Measurements from ENCODE around the gene OCA2.
"Not testable (repeated sequence)": the region's sequence is repeated elsewhere in the genome, so short reads cannot be mapped to it uniquely, and the experiment has no call there.

The OCA2 gene

GRCh38 chr15:28098766-28099554 is at the start of gene OCA2:
OCA2 (minus strand) TSS chr15:28099315; CDS start chr15:28081874, 17,441 bp downstream.
- peak; percentile 50 to 53 for DNase-seq (ENCODE audit: low read depth in 2 of 2)

DNA sequence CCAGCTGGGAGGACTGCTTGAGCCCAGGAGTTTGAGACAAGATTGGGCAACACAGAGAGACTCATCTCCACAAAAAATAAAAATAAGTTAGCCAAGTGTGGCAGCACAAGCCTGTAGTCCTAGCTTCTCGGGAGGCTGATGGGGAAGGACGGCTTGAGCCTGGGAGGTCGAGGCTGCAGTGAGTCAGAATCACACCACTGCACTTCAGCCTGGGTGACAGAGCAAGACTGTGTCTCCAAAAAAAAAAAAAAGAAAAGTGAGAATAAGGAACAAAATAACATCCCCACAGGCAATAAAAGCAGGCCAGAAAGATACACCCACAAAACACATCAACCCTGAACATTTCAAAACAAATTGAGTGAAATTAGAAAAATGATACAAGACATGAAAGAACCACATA is 48.7 kb upstream of the OCA2 start:
- no peak for DNase-seq (ENCODE audit: low read depth in 2 of 2)

DNA sequence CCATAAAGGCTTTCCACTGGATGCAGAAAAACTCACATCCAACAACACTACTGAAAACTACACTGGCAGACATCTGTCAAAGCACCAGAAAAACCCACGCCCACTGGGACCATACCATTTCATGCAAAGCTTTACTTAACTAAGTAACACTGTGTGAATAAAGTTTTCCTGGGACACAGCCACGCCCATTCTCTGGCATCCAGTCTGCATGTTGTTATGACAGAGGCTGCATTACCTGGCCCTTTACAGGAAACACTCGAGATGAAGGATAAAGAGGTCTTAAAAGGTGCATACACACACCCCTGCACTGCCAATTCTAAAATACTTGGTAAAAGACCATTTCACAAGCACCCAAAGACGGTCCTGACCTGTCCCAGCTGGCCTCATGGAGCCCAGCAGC is 46.3 kb upstream of the OCA2 start:
- DNase-seq (ENCODE audit: low read depth in 2 of 2), result not testable (repeated sequence)

DNA sequence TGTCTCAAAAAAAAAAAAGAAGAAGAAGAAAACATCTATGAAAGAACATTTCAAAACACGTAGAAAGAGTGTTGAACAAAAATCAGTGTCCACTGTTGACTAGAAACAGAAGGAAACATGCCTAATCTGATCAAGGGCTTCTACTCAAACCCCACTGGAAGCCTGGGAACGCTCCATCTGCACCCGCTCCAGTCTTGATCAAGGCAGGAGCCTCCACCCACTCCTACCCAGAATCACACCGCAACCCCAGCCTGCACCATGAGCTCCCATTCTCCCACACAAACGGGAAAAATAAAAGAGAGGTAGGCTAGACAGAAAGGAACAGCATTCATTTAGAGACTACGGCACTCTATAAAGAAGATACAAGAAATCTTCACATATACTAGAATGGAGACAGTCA is 40.9 kb upstream of the OCA2 start:
- DNase-seq (ENCODE audit: low read depth in 2 of 2), result no peak

- not testable (repeated sequence) for DNase-seq (ENCODE audit: low read depth in 2 of 2)
Observed at GRCh38 chr15:28137408-28138039, 38.4 kb upstream of the OCA2 start.

DNA sequence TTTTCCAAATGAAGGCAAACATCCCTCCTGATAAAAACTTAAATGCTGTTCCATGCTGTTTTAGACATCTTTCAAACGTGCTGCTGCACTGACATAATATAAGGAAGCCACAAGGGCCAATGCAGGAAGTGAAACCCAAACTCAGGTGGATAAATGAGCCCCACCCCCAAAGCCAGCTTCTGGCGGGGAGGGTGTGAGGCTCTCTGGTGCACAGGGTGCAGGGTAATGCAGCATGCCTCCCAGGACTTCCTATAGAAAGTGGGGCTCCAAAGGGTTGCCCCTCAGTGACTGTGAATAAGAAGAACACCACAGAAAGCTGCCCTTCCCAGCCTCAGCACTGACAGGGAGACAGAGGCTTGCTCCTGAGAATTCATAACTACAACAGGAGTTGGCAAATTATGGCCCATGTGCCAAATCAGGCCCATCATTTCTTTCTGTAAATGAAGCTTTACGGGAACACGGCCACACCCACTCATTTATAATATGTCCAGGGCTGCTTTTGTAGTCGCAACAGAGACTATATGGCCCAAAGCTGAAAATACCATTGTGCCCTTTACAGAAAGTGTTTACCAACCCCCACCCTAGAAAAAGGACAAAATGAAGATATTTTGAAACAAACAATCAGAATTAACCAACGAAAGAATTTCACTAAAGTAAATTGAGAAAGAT is 37.3 kb upstream of the OCA2 start:
- not testable (repeated sequence) for DNase-seq (ENCODE audit: low read depth in 2 of 2)

DNA sequence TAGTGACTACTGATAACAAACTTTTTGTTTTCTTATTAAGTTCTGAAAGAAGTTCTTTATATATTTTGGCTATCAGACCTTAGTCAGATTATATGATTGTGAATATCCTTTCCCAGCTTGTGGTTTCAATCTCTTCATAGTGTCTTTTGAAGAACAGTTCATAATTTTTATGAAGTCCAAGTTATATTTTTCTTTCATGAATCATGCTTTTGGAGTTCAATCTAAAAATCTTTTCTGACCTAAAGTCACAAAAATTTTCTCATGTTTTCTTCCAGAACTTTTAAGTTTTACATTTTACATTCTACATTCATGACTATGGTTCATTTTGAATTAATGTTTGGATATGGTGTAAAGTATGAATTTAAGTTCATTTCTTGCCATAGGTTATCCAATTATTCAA is 34.2 kb upstream of the OCA2 start:
- no peak for DNase-seq (ENCODE audit: low read depth in 2 of 2)

DNA sequence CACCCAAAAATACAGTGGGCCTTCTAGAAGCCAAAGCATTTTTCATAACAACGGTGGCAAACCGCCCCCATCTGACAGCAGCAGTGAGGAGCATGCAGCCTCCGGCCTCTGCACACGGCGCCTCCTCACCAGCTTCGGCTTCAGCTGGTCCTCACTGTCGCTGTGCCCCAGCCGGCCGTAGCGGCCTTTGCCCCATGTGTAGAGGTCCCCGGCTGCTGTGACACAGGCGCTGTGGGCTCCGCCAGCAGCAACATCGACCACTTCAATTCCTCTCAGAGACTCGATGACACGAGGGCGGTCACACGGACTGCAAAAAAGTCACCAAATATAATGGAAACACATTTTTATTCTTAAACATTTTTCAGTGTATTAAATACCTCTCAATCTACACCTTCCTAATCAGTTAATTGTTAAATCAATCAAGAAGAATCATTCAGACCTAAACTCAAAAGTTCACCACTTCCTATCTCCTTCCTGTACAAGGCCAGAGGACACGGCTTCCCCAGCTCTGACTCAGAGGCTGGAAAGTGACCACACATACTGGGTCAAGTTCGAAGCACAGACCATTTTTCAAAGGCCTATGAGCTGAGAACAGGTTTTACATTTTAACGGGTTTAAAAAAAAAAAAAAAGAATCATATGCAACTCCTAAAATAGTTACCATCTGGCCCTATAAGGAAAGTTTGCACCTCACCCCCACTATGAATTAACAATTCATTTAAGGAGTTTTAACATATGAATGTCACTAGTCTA is 33.6 kb upstream of the OCA2 start:
- no peak for DNase-seq (ENCODE audit: low read depth in 2 of 2)

DNA sequence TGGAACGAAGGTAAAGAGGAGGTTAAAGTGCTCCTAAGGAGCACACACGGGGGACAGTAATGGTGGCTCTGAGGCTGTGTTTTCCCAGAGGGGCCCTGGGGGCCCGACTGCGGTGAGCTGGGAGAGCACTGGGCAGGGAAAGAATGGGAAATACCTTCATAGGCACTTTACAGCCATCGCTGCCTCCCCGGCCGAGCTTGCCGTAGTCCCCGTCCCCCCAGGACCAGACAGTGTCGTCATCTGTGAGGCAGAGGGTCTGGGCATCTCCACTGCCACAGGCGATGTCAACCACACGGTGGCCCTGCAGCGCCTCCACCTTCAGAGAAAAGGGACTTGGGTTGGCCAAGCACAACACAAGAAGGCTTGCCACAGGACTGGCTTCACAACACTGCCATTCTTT is 32.8 kb upstream of the OCA2 start:
- DNase-seq (ENCODE audit: low read depth in 2 of 2), result no peak

DNA sequence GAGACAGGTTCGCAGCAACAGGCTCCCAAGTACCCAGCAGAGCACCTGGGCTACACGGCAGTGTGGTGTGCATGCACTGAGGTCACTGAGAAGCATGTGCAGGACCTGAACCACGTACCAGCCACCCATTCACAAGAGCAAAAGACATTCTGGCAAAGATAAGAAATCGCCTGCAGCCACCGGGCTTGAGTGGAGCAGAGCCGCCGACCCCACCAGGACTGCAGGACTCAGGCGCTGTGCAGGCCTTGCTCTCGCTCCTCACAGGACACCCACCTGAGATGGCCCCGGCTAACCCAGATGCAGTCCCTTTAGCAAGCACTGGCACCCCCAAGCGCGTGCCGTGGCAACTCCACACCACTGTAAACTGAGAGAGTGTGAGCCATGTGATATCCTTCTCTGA is 32.3 kb upstream of the OCA2 start:
- no peak for DNase-seq (ENCODE audit: low read depth in 2 of 2)

- DNase-seq (ENCODE audit: low read depth in 2 of 2), result no peak
Observed at GRCh38 chr15:28130651-28131050, 31.5 kb upstream of the OCA2 start.

DNA sequence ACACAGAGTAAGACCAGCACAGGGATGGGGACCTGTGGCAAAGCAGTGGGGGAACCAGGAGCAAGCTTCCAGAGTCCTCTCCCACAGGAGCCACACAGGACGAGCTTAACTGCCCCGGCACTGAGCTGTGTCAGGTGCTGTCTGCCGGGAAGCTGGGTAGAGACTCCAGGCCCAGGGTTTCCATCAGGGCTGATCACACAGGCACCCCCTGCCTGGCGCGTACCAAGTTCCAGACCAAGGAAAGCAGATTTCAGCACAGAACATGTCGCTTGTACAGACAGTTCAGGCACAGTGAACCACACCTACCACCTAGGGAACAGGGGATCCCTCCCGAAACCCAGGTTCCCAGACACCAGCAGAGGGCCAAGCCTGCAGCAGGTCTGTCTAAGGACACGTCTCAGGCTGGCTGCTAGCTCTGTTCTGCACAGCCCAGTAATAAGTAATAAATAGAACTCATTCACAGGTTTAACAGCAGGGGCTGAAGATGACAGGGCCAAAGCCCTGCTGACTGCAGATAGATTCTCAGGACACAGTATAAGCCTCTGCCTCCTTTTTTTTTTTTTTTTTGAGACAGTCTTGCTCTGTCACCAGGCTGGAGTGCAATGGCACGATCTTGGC is 30.2 kb upstream of the OCA2 start:
- DNase-seq (ENCODE audit: low read depth in 2 of 2), result no peak

DNA sequence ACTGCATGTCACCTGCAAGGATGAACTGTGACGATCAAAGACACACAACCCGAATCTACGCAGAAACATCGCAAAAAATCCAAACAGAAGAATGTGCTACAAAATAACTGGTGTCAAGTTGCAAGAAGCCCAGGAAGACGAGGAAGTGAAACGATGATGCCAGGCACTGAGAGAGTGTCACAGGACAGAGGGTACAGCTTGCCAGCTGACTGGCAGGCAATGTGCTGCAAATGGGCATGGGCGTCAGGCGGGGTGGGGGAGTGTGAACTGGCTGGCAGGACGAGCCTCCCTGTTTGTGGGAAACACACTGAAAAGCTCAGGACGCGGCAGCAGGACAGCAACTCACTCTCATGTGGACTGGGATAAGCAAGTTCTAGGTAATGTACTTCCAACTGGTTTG is 28.9 kb upstream of the OCA2 start:
- no peak for DNase-seq (ENCODE audit: low read depth in 2 of 2)

DNA sequence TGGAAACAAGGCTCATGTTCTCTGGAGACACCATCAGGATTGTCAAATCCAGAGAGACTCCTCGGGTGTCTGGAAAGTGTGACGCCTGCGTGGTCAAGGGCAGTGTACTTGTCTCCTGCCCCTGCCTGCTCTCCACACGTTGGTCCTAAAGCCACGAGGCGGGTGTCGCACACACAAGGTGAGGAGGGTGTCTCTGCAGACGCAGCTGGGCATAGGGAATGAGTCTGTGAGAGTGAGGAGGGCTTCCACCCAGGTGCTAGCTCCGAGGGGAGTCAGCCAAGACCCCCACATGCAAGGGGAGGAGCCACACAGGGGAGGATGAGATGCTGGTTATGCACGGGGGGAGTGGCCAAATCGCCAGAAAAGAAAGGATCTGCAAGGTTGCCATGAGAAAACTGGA is 27.9 kb upstream of the OCA2 start:
- no peak for DNase-seq (ENCODE audit: low read depth in 2 of 2)

- no peak for DNase-seq (ENCODE audit: low read depth in 2 of 2)
Observed at GRCh38 chr15:28125673-28126651, 26.8 kb upstream of the OCA2 start.

DNA sequence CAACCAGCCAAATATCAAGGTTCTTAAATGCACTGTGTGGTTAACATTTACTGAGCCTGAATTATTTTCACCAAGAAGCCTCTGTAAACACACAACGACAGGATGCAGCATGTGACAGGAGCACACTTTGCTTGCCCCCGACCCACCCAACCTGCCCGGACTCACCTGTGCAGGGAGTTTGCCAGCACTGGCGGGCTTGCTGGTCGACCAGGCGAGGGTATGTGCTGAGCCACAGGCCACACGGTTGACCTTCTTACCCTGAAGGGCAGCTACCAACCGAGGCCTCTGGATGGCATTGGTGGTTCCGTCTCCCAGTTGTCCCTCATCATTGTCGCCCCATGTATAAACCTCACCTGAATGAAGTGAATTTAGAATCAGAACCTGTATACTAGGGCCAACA is 25.7 kb upstream of the OCA2 start:
- DNase-seq (ENCODE audit: low read depth in 2 of 2), result no peak

DNA sequence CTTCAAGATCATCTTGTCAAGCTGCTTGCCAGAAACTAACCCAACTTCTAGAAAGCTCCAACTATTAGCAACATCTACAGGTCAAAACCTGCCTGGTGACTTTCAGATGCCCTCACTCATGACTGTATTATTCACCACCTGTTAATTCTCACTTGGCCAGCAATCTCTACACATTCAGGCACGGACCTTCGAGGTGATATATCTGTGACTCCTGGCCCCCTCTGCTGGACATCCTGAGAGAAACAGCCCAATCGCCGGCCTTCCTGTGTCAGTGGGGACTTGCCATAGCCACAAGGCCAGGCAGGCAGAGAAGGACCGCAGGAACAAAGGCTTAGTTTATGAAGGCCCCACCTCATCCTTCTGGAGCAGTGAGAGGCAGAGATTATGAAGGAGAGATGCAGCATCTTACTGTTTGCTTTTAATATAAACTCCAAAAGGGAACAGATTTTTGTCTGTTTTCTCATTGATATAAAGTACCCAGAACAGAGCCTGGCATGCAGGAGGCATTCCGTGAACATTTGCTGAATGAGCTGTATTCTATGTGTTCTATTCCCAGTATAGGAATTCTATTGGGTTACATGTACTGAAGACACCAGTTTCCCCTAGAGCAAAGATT is 24.4 kb upstream of the OCA2 start:
- peak in 1 of 2 donors; percentile 38 for DNase-seq (ENCODE audit: low read depth in 2 of 2)

DNA sequence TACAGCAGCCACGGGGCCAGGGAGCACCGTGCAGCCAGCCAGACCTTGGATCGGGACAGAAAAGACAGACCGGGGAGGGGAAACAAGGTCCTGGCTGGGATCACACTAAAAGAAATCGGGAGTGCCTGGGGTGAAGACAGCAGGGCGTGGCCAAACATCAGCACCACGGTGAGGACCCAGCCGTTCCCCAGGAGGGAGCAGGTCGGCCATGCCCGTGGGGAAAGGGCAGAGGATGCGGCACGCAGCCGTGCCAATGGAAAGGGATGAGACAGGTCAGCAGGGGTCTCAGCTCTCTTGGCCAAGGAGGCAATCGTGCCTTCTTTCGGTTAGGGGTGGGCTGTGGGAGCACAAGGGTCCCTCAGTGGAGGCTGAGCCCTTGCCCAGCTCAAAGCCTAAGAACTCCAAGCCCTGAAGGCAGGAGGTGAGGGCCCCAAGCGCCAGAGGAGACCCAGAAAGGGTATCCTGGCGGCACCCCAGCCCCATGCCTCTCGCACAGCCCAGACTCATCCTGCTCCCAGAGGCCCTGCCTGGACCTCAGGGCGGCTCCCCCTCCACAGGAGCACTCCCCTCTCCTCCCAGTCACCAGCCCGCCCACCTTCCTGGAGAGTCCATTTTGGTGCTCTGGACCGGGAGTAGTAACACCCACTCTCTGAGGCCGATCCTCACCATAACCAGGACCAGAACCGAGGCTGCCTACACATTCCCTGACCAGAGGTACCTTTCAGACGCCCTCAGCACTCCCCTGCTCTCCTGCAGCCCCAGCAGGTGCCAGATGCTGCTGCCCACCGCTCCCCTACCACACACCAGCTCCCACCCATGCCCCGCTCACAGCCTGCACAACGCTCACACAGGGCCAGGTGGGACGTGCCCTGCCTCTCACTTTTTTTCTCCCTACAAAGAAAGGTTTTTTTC is 23.2 kb upstream of the OCA2 start:
- no peak for DNase-seq (ENCODE audit: low read depth in 2 of 2)

DNA sequence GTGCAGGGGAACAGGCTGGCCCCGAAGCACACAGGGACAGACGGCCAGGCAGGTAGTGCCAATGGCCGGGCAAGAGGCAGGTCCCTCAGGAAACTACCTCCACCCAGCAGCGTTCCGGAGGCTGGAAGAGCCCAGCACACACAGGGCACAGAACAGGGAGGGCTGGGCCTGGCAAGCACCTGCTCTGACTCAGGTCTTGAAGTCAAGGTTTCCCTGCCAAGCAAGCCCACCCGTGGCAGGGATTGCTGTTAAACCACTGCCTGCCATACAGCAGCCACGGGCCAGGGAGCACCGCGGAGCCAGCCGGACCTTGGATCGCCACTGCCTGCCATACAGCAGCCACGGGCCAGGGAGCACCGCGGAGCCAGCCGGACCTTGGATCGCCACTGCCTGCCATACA is 22.5 kb upstream of the OCA2 start:
- not testable (repeated sequence) for DNase-seq (ENCODE audit: low read depth in 2 of 2)

All from stimulated activated CD8-positive, alpha-beta memory T cell treated with anti-CD3 and anti-CD28 coated beads, Interleukin-7, amount 100 ng/mL, for 4 hours (primary cell).